Muscle of leg (tissue), 11 donors: Measurements from ENCODE around the gene L3MBTL4. TPM values are rescaled to one million over a fixed set of nuclear protein-coding genes. Genes with fewer than 3 reads are reported as not detected.

Source experiments
- DNase-seq: peaks from one replicate; pipeline ENCODE4 v3.0.0; 2013
- H3K27ac ChIP-seq: one replicate; pipeline ENCODE4 v1.5.1; 2013; ENCODE audit warnings: mild to moderate bottlenecking, low read length, control low read depth
- H3K27me3 ChIP-seq: one replicate; pipeline ENCODE4 v1.6.1; 2013; ENCODE audit warnings: low read length; ENCODE audit not compliant: control insufficient read depth, insufficient read depth
- H3K36me3 ChIP-seq: one replicate; pipeline ENCODE4 v1.6.1; 2013; ENCODE audit warnings: low read length; ENCODE audit not compliant: control insufficient read depth, insufficient read depth
- H3K4me1 ChIP-seq: one replicate; pipeline ENCODE4 v1.6.1; 2013; ENCODE audit warnings: low read length; ENCODE audit not compliant: control insufficient read depth, insufficient read depth
- H3K4me3 ChIP-seq: one replicate; pipeline ENCODE4 v1.5.1; 2013; ENCODE audit warnings: low read length, control low read depth
- H3K9me3 ChIP-seq: replicated peaks from 2 replicates; pipeline ENCODE4 v1.6.1; 2013; ENCODE audit warnings: low read depth, low read length; ENCODE audit not compliant: control insufficient read depth
- WGBS: methylation state at CpG from one replicate; pipeline ENCODE4 v1.1.5; 2013; ENCODE audit warnings: missing lambda C conversion rate; ENCODE audit not compliant: insufficient coverage; 5-methylcytosine and 5-hydroxymethylcytosine counted together
- polyA plus RNA-seq, 8 donors: library from polyadenylated mRNA; unstranded; fragments of 120-200 nt; gene quantifications; one replicate each; pipeline versions ENCODE4 v1.2.1 to v1.2.3, GENCODE V29; 2013; ENCODE audit warnings: inconsistent platforms in 1 of 8, low replicate concordance in 1 of 8; ENCODE audit not compliant: insufficient read length in 8 of 8, insufficient read depth in 1 of 8
- total RNA-seq: library from RNA; stranded (reverse); fragments of 120-200 nt; gene quantifications from one replicate; pipeline ENCODE4 v1.2.4, GENCODE V29; 2013

Gene L3MBTL4
- total and polyA plus RNA-seq, 9 donors = 0.78 to 4.2 (median 1.4) TPM

GRCh38 chr18:5951515-5952091 lies 463.1 kb downstream of the L3MBTL4 start:
- Histone ChIP-seq H3K4me1 (no peaks in the 10 kb centered on the region), H3K9me3 (no peaks in the 10 kb centered on the region), H3K27me3 (no peaks in the 10 kb centered on the region), H3K4me3 (no peak overlapping the region), H3K36me3 (no peaks in the 10 kb centered on the region), H3K27ac (no peak overlapping the region)
- DNase-seq = no peak
- WGBS = 96% methylated on average over 3 of the region's 4 CpGs

- Histone ChIP-seq H3K36me3 (no peaks in the 10 kb centered on the region), H3K4me3 (no peak overlapping the region), H3K4me1 (no peaks in the 10 kb centered on the region), H3K27me3 (no peaks in the 10 kb centered on the region), H3K9me3 (no peaks in the 10 kb centered on the region), H3K27ac (no peak overlapping the region)
- no CpG with 5 or more reads among the region's 1 CpG for WGBS
- no peak for DNase-seq
These were observed 465.9 kb downstream of the L3MBTL4 start for GRCh38 chr18:5948781-5949180.

- H3K4me3 ChIP-seq = no peak overlapping the region
These were observed 466.5 kb downstream of the L3MBTL4 start for GRCh38 chr18:5948237-5948636.

GRCh38 chr18:5944448-5944847 lies 470.3 kb downstream of the L3MBTL4 start:
- no peak overlapping the region for H3K27ac ChIP-seq
- WGBS = no CpG with 5 or more reads among the region's 3 CpGs
- DNase-seq = no peak
- peaks cover 3% of the 10 kb centered on the region for H3K4me1 ChIP-seq
- H3K27me3 ChIP-seq = no peaks in the 10 kb centered on the region
- no peak overlapping the region for H3K4me3 ChIP-seq
- no peaks in the 10 kb centered on the region for H3K36me3 ChIP-seq
- no peaks in the 10 kb centered on the region for H3K9me3 ChIP-seq

More at GRCh38 chr18:5948237-5948636, 466.5 kb downstream of the L3MBTL4 start:
- no peaks in the 10 kb centered on the region for H3K27me3 ChIP-seq
- WGBS = no CpG with 5 or more reads among the region's 2 CpGs
- H3K9me3 ChIP-seq = no peaks in the 10 kb centered on the region
- H3K36me3 ChIP-seq = no peaks in the 10 kb centered on the region
- DNase-seq = no peak
- H3K27ac ChIP-seq = no peak overlapping the region
- H3K4me1 ChIP-seq = no peaks in the 10 kb centered on the region

DNA sequence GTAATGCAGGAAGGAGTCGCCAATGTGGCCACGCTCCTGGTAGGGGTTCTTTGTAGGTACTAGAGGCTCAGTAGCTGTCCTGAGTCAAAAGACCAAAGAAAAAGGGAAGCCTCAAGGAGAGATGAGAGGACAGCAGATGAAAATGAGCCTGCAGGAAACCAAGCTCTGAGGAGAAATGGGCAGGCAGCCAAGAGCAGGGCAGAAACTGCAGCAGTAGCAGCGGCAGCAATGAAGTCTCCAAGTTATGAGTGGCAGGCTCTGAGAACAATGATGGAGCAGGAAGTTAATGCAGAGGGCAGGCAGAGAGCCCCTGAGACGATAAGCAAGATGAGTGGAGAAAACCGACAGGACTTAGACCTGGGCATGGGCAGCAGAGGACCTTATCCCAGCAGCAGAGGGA lies 471.2 kb downstream of the L3MBTL4 start:
- Histone ChIP-seq H3K4me1 (peaks cover 3% of the 10 kb centered on the region), H3K36me3 (no peaks in the 10 kb centered on the region), H3K4me3 (no peak overlapping the region), H3K9me3 (no peaks in the 10 kb centered on the region), H3K27me3 (no peaks in the 10 kb centered on the region), H3K27ac (no peak overlapping the region)
- no peak for DNase-seq
- WGBS = 76% methylated on average over 5 of the region's 5 CpGs

- H3K9me3 ChIP-seq = no peaks in the 10 kb centered on the region
- H3K36me3 ChIP-seq = no peaks in the 10 kb centered on the region
- no peak for DNase-seq
- peaks cover 3% of the 10 kb centered on the region for H3K4me1 ChIP-seq
- no peaks in the 10 kb centered on the region for H3K27me3 ChIP-seq
- 62% methylated on average over 5 of the region's 6 CpGs for WGBS
- H3K4me3 ChIP-seq = no peak overlapping the region
- no peak overlapping the region for H3K27ac ChIP-seq
These were observed 472.1 kb downstream of the L3MBTL4 start for GRCh38 chr18:5942591-5942990.

DNA sequence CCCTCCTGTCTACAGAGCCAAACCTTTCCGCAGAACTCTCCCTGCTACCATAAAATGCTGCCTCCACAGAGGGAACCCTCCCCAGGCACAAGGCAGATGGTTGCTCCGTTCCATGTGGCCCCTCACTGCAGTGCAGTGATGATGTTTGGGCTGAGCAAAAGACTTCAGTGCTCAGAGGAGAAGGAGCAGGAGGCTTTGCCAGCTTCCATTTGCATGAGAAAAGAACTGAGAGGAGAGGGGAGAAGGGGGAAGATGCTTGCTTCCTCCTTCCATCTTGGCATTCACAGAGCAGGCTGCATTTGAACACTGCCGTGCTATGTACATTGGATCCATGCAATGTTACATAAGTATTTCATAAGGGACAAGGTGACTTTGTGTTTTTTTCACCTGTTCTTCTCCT lies 472.8 kb downstream of the L3MBTL4 start:
- H3K27ac ChIP-seq = no peak overlapping the region
- H3K9me3 ChIP-seq = no peaks in the 10 kb centered on the region
- H3K27me3 ChIP-seq = no peaks in the 10 kb centered on the region
- no peak for DNase-seq
- no peaks in the 10 kb centered on the region for H3K36me3 ChIP-seq
- H3K4me1 ChIP-seq = peaks cover 3% of the 10 kb centered on the region
- WGBS = no CpG with 5 or more reads among the region's 3 CpGs
- no peak overlapping the region for H3K4me3 ChIP-seq

- 71% methylated on average over 6 of the region's 7 CpGs for WGBS
These were observed 474.7 kb downstream of the L3MBTL4 start for GRCh38 chr18:5939801-5940667.

DNA sequence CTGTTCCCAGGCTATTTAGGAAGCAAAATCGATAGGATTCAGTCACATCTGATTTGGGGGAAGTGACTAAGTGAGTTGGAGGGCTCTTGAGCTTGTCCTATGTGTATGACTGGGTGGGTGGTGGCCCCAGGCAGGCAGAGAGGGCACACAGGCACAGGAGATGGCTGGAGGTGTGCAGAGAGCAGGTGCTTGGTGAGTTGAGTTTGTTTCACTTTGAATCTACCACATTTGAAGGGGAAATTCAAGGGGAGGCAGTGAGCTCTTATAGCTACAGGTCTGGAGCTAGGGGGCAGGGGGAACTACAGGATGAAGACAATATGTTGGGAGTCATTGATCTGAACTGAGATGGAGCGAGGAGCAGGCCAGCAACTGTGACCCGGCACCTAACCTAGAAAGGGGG lies 476.9 kb downstream of the L3MBTL4 start:
- Histone ChIP-seq H3K4me3 (no peak overlapping the region), H3K9me3 (no peaks in the 10 kb centered on the region), H3K27ac (no peak overlapping the region), H3K4me1 (peaks cover 3% of the 10 kb centered on the region), H3K27me3 (no peaks in the 10 kb centered on the region), H3K36me3 (no peaks in the 10 kb centered on the region)
- DNase-seq = no peak
- WGBS = 86% methylated on average over 2 of the region's 3 CpGs

More at GRCh38 chr18:5939801-5940667, 474.7 kb downstream of the L3MBTL4 start:
- no peak for DNase-seq
- peaks cover 3% of the 10 kb centered on the region for H3K4me1 ChIP-seq
- no peak overlapping the region for H3K27ac ChIP-seq
- H3K4me3 ChIP-seq = no peak overlapping the region
- no peaks in the 10 kb centered on the region for H3K27me3 ChIP-seq
- H3K36me3 ChIP-seq = no peaks in the 10 kb centered on the region
- H3K9me3 ChIP-seq = no peaks in the 10 kb centered on the region

DNA sequence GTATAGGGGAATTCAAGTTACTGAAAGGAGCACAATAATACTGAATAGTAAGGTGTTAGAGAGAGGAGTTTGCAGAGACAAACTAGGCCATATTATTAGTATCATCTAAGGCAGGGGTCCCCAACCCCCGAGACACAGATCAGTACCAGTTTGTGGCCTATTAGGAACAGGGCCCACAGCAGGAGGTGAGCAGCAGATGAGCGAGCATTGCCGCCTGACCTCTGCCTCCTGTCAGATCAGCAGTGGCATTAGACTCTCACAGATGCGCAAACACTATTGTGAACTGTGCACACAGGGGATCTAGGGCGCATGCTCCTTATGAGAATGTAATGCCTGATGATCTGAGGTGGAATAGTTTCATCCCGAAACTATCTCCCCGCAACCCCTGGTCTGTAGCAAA lies 477.6 kb downstream of the L3MBTL4 start:
- Histone ChIP-seq H3K4me3 (no peak overlapping the region), H3K27ac (no peak overlapping the region), H3K9me3 (no peaks in the 10 kb centered on the region), H3K36me3 (no peaks in the 10 kb centered on the region), H3K27me3 (no peaks in the 10 kb centered on the region), H3K4me1 (peaks cover 3% of the 10 kb centered on the region)
- 84% methylated on average over 7 of the region's 7 CpGs for WGBS
- no peak for DNase-seq
